Urothelium cell line (cell line): ENCODE data around the gene LBHD2.
A peak's percentile ranks its signal among the peaks of the same experiment; 100 is the strongest.

Source experiments
- DNase-seq: peaks from one replicate; pipeline ENCODE4 v3.0.0; 2011; ENCODE audit warnings: low spot score, mixed read lengths
- FAIRE-seq: peaks from 2 replicates; lab custom pipeline; 2011; peaks lifted over from hg19 to GRCh38; lab: Jason Lieb, UNC

LBHD2 gene

DNA sequence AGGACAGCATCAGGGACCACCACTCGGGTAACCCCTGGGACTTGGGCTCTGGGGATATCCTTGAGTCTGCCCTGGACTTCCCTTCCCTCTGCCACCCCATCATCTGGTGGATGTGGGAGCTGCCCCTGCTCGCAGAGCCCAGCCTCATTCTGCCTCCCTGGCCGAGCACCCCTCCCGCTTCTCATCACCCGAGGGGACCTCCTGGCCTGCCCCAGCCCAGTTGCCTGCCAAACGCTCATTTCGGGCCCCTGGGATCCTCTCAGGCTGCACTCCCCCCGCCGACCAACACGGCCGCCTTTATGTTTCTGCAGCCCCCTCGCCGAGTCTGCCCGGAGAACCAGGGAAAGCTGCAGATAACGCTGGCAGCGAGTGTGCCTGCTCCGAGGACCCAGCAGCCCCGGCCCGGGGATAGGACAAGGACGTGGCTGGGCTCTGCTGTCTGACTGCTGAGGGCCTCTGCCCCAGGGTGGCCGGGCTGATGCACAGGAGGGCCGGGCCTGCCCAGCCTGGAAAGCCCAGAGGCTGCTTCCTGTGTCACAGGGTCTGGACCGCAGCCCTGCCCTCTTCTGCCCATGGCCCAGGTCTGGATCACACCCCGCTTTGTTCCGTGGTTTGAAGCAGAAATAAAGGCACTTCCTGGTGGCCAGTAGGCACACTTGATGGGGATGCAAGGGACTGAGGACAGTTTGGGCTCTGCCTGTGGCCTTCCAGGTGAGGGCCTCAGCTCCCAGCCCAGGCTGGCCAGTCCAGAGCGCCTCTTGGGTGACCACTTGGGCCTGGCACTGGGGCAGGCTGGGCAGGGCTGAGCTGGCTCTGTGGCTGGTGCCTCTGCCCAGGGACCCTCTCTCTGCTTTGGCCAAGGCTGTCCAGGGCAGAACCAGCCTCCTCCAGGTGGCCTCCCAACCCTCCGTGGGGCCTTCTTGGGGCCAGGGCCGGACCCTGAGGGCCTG, 5.7 kb downstream of the LBHD2 start:
- DNase-seq (no peak), FAIRE-seq (no peak)

DNA sequence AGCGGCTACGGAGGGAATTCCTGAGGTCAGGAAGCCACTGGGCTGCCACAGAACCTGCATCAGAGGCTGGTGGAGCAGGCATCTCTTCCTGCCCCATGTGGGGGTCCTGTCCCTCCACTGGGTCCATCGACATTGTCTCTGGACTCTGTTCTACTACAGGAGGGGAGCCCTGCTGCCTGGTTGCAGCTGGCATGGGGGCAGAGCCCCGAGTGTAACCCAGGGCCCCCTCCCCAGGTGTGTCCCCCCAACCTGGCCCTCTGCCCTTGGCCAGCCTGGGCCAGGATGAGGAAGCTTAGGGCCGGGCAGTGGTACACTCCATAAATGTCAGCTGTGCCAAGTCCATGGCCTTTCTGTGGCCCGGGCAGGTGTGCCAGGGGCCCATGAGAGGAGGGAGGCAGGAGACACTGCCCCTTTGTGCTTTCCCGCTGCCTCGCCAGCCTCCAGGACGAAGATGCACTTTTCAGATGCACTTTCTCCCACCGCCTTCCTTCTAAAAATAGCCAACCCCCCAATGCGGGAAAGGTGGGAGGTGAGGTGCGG, 6.5 kb downstream of the LBHD2 start:
- FAIRE-seq (no peak), DNase-seq (no peak)

DNA sequence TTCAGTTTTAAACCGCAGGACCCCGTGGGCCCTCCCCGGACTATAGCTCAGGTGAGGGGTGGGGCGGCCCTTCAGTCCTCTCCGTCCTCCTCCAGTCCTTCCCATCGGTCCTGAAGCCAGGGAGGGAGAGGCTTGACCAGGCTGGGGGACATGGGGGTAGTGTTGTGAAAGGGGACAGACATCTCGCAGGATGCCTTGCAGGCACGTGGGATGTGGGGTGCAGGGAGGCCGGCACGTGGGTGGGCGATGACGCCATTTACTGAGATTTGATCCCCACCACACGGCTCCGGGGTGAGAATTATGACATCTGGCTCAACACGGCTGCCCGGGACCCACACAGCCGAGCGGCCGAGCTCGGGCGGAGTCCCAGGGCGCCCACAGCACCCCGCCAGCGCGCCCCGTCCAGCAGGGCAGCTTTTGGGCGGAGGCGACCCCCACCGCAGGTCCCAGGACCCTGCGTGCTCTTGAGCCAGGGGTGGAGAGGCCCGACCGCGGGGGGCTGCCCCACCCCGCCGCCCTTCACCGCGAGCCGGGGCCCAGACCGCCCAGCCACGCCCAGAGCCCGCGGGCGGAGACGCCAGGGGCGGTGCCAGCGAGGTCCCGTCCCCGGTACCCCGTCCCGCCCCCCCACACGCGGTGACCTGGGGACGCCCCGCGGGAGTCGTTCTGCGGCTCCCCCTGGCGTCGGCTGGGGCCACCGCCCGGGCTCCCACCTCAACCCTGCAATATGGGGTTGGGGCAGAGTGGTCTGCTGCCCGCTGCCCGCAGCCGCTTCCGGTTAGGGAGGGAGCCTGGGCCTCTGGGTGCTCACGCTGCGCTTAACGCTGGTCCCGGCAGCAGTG, 7.3 kb downstream of the LBHD2 start:
- DNase-seq (peak; percentile 36), FAIRE-seq (no peak)

DNA sequence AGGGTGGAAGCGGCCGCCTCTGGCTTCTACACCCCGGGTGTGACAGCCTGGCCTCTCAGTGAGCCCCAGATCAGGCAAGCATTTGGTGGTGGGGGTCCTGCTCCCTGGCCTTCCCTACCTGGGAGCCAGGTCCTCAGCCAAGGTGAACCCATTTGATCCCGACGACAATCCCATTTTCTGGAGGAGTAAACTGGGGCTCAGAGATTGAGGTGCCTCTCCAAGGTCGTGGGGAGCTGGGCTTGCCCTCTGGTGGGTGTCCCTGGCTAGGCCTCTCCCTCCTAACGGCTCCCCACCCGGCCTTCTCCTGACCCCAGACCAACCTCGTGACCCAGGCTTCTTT, 7.8 kb downstream of the LBHD2 start:
- FAIRE-seq, result no peak
- no peak for DNase-seq

DNA sequence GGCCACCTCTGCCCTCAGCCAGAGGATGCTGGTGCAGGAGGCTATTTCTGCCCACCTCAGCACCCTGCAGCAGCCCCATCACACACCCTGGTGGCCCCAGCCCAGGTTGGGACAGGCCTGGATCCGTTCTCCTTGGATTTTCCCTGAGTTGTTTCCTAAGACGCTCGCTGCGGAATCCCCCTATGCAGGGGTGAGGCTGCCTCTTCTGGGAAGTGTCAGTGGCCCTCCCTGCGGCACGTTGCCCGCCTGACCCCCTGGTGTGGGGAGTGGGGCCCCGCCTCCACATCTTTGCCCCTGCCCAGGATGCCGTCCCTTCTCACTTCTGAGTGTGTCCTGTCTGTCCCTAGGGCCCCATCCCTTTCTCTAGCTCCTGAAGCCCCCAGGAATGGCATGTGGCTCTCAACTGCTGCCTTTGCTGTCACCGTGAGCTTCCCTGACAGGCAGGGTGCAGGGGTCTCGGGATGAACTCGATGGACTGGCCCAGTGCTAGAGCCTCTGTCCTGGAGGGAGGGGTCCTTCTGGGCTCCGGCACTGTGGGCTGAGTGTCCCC, 9.9 kb downstream of the LBHD2 start:
- FAIRE-seq, result no peak
- no peak for DNase-seq

DNA sequence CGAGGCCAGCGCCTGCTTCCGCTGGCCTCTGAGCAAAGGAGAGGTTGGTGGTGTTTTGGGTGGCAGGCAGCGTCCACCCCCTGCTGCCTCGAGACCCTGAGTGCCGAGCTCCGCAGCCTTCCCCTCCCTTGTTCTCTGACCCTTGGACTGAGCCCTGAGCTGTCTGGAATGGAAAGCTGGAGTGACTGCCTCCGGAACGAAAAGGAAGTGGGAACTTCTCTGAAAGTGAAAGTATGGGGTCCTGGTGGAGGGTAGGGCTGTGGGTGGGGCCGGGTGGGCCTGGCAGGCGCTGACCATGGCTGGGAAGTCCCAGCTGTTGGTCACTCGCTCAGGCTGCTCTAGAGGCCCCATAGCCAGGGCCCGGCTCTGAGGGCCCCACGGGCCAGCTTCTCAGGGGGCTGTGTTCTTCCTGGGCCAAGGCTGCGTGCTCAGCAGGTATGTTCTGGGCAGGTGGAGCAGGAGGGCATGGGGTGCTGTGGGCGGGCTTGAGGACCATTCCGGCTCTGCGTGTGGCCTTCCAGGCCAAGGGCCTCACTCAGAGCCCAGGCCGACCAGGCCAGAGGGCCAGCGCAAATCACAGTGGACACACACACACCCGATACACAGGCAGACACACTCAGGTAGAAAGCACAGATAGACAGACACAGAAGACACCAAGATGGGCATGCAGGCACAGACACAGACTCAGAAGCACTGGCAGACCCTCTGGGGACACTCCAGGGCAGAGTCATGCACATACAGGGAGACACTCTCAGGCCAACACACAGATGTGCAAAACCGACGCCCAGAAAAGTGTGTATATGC, 10.6 kb downstream of the LBHD2 start, which contains the start of gene EXOC3L4:
Gene EXOC3L4, plus strand, starts transcription at position 320 of the 804 bp plus-strand sequence. CDS start 5,495 bp downstream, outside the sequence.
- DNase-seq (no peak), FAIRE-seq (no peak)

DNA sequence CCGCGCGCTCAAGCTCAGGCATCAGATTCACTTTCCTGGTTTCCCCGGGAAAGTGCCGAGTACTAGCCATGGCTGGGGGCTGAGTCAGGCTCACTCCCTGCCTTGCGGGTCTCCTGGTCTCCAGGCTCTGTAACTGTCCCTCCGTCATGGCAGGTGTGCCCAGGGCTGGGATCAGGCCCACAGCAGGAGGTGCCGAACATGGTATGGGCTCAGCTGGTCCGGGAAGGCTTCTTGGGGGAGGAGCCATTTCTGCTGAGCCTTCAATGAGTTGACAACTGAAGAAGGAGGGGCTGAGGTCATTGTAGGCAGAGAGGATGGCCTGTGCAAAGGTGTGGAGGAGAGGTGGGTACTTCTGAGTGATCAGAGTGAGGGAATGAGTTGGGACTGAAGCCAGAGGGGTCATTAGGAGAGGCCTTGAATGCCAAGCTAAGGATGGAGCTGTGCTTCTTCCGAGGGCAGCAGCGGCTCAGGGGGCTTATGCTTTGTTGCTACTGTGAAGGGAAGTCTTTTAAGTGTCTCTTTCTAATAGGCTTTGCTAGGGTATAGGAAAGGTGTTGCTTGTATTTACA, 11.3 kb downstream of the LBHD2 start:
- no peak for FAIRE-seq

DNA sequence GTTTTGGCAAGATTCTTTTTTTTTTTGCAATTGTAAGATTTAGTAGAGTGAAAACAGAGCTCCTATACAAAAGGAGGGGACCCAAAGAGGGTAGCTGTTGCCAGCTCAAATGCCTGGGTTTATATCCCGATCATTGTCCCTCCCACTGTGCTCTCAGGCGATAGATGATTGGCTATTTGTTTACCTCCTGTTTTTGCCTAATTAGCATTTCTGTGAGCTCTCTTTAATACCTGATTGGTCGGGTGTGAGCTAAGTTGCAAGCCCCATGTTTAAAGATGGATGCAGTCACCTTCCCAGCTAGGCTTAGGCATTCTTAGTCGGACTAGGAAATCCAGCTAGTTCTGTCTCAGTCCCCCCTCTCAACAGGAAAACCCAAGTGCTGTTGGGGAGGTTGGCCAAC, 12.4 kb downstream of the LBHD2 start:
- DNase-seq (no peak), FAIRE-seq (no peak)

More for the DNA sequence above, 11.3 kb downstream of the LBHD2 start:
- DNase-seq, result no peak

DNA sequence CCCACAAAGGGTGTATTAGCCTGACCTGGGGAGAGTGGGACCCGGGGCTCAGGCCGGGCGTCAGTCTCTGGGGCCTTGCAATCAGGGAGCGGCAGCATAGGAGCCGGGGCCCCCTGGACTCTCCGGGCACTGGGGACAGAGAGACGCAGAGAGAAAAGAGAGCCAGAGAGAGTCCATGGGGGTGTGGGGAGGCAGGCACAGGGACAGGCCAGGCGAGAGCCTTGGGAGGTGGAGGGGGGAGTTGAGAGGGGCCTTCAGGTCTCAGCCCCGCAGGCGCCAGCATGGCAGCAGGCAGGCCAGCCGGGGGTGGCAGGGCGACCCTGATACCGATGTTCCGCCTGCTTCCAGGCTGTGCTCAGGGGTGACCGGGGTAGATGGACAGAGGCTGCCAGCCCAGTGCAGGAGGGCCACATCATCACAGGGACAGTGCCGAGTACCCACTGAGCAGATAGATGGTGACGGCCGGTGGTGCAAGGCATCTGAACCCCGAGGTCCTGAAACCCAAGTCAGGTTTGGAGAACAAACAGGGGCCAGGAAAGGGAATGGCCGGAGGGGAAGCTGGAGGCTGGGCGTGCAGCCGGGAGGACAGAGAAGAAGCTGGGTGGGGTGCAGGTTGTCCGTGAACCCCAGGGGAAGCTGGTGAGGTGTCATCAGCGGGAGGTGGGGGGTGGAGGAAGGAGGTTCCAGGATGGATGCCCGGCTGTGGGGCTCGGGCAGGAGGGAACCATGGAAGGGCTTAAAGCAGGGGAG, 13.4 kb downstream of the LBHD2 start:
- DNase-seq, result no peak

DNA sequence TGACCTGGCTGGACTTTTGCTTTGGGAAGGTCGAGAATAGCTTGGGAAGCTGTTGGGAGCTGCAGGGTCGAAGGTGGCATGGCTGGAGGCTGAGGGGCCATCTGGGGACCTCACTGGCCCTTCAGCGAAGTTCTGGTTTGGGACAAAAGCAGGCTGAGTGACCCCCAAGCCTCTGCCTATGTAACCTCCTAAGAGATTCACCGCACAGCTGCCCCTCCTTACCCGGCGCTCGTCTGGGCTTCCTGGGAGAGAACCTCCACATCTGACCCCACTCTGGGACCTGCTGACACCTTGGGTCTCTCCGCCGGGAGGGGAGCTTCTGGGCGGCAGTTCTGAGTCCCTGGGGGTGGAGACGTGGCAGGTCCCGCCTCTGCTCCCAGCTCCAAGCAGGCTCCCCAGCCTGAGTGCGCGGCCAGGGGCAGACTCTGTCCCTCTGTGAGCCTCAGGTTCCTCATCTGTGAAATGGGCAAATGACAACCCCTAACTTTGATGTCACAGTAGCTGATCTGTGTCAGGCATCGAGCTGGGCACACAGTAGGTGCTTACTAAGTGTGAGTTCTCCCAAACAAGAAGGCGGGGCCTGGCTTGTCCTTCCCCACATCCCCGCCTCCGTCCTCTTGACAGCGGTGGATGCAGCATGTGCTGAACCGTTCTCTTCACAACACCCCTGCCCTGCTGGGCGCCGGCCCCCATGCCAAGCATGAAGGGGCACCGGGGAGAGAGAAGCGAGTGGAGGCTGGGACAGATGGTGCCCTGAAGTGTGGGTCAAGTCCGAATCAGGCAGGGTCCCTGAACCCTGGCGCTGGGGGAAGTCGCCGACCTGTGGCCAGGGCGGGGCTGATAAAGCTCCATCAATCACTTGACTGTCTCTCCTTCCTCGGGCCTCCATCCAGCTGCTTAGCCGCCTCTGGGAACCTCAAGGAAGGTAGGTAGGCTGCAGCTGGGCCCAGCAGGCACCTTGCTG, 14.3 kb downstream of the LBHD2 start:
- DNase-seq, result no peak
- FAIRE-seq, result no peak

More for the DNA sequence above, 13.4 kb downstream of the LBHD2 start:
- FAIRE-seq, result no peak

DNA sequence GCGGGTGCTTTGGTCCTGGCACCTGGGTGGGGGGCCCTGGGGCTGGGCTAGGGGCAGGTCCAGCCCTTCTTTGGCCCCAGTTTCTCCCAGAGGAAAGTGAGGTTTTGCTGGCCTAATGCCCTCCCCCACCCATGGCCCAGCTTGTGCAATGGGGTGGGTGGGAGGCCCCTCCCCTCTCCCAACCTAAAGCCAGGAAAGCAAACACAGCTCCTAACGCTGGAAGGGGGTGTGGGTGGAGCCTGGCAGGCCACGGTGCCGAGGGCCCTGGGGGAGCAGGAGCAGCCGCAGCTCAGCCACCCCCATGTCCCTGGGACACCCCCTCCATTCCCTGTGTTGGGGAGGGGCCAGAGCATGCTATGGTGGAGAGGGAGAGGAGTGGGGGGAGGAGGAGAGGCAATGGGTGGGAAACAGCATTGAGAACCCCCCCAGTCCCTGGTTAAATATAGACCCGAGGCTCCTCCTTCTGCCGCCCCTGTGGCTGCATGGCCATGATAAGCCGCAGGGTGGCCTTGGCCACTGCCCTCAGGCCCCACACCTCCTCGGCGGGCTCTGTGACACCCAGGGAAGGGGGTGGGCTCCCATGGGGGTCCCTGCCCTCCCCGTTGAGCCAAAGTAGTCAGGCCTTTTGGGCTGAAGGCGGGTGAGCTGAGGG, 15.2 kb downstream of the LBHD2 start:
- DNase-seq (no peak), FAIRE-seq (no peak)

DNA sequence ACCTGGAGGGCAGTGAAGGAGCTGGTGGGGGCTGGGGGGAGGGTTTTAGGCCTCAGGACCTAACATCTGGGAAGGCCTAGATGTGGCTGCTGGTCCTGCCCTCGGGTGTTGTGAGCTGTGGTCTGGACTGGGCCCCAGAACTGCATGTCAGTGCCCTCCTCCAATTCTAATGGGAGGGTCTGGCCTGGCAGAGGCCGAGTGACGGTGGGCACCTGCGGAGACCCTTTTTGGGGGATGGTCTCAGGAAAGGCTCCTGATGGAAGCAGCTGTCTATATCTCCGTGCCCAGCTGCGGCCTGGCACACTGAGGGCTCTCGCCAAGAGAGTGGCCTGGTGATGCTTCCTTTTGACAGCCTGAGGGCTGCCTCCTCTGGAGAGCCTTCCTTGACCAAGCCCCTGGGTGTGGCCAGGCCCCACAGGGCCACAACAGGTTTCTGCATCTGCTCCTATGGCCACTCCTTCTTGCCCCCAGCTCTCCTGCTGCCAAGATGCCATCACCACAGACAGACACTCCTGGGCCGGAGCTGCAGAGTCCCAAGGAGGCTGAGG, 15.8 kb downstream of the LBHD2 start:
- DNase-seq (no peak), FAIRE-seq (no peak)

DNA sequence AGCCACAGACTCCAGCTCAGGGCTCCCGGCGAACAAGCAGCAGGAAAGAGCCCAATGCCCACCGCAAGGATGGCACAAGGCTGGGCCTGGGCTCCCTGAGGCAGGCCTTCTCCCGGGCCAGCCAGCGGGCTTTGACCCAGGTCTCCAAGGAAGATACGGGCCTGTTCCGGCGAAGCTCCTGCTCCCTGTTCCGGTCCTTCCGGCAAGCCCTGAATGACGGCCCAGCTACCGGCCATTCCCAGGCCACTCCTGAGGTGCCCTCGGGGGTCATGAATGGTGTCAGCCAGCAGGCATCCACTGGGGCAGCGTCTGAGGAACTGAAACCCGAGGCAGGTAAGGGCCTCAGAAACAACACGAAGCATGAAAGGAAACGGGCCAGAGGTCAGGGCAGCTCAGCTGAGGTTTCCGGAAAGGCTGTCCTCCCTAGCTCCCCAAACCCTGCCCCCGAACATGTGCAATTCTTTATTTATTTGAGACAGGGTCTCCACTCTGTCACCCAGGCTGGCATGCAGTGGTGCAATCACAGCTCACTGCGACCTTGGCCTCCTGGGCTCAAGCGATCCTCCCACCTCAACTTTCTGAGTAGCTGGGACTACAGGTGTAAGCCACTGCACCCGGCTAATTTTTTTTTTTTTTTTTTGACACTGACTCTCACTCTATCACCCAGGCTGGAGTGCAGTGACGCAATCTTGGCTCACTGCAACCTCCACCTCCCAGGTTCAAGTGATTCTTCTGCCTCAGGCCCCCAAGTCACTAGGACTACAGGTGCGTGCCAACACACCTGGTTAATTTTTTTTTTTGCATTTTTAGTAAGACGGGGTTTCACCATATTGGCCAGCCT, 16.5 kb downstream of the LBHD2 start:
- DNase-seq (no peak), FAIRE-seq (no peak)

DNA sequence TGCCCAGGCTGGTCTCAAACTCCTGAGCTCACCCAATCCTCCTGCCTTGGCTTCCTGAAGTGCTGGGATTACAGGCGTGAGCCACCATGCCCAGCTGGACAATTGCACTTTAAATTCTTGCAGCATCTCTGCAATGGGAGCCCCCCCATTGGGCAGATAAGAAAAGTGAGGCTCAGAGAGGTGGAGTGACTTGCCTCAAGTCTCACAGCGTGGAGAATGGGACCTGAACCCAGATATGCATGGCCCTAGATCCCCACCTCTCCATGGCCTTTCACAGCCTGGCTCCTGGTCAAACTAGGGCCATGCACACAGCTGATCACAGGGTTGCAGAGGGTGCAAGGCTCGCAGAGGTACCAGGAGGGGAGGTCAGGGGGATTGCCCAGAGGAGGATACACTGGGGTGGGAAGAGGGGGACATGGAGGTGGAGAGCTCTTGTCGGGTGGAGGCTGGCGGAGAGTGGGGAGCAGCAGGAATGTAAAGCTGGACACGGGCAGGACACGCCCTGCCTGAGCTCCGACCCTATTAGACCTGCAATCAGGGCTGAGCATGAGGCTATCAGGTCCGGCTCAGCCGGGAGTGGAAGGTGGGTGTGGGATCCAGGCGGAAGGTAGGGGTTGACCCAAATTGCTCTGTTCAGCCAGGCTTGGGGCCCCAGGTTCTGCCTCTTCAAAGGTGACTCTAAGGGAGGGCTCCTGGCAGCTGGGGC, 17.4 kb downstream of the LBHD2 start:
- DNase-seq (no peak), FAIRE-seq (no peak)

DNA sequence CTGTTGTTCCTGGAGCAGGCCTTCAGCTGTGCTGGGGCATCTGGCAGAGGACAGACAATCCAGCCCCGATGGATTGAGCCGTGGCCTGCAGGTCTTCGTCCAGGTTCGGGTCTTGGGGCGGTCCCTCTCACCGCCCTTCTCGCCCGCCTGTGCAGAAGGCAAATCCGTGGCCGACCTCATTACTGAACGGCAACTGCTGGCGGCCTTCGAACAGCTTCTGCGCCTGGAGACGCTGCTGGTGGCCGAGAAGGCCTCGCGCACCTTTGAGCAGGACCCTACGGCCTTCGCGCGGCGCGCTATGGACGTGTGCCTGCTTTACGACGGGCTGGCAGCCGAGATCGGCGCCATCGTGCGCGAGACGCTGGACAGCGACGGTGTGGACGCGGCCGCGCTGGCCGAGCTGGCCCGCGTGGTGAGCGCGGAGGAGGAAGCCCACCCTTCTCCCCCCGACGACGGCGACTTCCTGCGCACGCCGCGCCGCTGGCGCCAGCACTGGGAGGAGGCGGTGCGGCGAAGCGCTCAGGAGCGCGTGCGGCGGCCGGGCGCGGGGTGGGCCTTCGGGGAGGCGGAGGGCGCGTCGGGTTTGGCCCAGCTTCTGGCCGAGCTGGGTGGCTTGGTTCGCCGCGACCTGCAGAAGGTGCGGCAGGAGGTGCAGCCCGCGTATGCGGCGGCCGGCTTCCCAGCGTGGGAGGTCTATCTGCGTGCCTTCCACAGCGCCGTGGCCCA, 18.1 kb downstream of the LBHD2 start:
- FAIRE-seq (no peak), DNase-seq (no peak)
